NCI-H1694 (cell line): Measurements from ENCODE around the gene AEN.

ENCODE experiments used
- DNase-seq: peaks from one replicate; lab custom pipeline; 2025; lab: John Stamatoyannopoulos, UW

The AEN gene

DNA sequence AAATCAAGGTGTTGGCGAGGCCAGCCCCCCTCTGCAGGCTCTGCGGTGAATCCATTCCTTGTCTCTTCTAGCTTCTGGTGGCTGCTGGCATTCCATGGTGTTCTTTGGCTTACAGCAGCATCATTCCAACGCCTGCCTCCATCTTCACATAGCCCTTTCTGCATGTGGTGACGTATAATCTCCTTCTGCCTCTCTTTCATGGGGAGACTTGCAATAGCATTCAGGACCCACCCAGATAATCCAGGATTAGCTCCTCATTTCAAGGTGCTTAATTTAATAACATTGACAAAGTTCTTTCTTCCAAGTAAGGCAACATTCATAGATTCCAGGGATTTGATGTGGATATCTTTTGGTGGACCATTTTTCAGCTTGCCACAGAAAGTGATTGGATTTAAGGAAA, 53.5 kb downstream of the AEN start:
- no peak for DNase-seq

DNA sequence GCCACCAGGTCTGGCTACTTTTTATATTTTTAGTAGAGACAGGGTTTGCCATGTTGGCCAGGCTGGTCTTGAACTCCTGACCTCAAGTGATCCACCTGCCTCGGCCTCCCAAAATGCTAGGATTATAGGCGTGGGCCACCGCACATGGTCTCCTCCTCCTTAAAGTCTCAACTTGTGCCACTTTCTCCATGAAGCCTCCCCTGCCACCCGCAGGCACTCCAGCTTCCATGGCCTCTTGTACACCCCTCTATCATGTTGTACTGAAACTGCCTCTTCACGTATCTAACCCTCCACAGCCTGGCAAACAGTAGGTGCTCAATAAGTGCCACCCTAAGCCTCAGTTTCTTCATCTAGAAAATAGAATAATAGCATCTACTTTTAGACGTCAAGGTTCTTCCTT, 57.6 kb downstream of the AEN start:
- DNase-seq: no peak

- no peak for DNase-seq
Measured at GRCh38 chr15:88680241-88681001, 59.3 kb downstream of the AEN start.

GRCh38 chr15:88681610-88682221, 60.6 kb downstream of the AEN start:
- DNase-seq: no peak
